HG02840 (cell line): ENCODE data around the gene INPP5A.

Experiments used
- ATAC-seq: cut with Tn5 transposase; IDR thresholded peaks from one replicate; pipeline ENCODE4 v1.9.1; 2021; ENCODE audit warnings: mild to moderate bottlenecking, moderate library complexity, moderate number of reproducible peaks; ENCODE audit not compliant: unreplicated experiment, low FRiP score

Gene INPP5A

DNA sequence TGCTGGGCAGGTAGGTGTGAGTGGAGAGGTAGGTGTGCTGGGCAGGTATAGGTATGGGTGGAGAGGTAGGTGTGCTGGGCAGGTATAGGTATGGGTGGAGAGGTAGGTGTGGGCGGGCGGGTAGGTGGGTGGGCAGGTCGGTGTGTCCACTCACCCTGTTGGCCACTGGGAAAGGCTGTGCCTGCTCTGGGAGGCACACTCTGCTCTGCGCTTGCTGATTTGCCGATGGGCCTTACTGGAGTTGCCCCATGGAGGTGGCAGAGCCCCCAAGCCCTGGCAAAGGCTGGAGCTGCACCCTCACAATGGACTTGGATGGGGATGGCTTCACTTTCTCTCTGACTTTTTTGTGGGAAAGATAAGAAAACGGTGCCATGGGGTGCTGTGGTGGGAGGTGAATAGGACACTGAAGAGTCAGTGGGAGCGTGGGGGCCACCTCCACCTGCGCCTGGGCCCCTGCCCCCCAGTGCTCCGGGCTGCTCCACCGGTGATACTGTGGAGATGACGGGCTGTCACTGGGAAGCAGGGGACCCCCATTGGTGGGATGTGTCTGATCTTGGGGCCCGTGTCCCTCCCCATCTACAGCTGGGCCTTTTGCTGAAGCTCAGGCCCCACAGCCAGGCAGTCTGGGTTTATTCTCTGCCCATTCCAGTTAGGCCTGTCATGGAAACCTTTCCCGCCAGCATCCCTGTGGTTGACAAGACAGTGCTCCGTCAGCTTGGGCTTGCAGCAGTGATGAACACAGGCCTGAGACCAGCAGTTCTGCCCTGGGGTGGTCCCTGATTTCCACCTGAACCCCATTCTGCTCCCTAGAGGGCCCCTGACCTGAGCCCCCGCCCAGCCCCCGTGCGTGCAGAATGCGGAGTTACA, 173.4 kb downstream of the INPP5A start:
- no peak for ATAC-seq

DNA sequence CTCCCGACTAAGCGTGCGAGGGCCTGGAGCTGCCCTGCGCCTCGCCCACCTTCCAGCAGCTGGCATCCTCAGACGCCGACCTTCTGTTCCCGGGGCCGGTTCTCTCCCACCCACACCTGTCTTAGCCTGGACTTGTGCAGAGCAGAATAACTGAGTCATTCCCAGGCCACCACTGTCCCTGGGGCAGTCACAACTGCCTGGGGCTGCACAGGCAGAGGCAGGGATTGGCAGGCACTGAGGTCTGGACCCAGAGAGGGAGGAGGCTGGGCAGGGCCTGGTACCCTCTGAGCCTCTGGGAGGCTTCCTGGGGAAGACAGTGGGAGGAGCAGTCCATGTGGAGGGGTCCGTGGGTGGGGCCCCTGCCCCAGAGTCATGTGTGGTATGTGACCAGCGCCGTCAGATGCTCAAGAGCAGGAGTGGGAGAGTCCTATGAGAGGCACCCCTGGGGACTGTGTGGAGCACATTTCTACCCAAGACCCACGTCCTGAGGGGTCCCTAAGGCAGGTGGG, 174.1 kb downstream of the INPP5A start:
- no peak for ATAC-seq

DNA sequence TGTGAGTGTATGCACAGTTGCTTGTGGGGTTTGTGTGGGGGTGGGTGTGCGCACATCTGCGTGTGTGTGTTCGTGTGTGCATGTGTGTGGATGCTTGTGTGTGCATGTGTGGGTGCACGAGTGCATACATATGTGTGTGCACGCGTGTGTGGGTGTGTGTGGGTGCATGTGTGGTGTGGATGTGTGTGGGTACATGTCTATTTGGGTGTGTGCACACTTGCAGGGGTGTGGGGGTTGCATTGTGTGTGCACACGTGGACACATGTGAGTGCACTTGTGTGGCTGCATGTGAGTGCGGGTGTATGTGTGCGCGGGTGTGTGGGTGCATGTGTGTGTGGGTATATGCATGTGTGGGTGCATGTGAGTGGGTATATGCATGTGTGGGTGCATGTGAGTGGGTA, 174.7 kb downstream of the INPP5A start:
- no peak for ATAC-seq

DNA sequence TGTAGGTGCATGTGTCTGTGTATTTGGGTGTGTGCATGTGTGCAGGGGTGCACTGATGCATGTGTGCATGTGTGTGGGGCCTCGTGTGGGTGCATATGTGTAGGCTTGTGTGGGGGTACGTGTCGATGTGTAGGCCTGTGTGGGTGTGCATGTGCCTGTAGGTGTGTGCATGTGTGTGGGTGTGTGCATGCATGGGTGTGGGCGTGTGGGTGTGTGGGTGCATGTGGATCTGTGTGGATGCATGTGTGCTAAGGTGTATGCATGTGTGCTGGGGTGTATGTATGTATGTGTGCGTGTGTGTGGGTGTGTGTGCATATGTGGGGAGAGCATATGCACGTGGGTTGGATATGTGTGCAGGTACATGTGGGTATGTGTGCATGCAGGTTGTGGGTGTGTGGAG, 175.2 kb downstream of the INPP5A start:
- no peak for ATAC-seq

DNA sequence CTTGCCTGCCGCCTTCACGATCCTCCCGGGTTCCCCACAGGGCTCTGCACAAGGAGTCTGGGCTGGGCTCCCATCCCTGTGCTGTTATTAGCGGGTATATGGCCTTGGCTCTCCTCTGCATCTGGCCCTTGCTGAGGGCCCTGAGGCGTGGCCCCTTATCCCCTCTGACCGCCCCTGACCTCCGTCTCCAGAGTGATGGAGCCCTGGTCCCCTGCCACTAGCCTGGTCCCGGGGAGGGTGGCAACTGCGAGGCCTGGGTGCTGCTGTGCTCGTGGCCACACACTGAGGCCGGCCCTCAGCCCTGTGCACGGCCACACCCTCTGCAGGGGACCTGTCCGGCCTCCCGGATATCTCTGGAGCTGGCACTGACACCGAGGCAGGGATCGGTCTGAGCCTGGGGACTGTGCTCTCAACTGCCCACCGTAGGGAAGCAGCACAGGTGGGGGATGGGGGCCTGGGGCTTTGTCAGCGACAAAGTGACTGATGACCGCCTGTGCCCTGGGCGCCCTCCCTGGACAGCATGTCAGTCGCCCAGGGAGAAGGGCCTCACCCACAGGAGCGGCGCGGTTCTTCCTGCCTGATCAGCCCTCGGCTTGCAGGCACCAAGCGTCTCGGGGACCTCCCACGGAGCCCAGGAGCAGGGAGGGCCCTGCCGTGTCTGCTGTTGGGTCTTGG, 176.0 kb downstream of the INPP5A start:
- no peak for ATAC-seq

DNA sequence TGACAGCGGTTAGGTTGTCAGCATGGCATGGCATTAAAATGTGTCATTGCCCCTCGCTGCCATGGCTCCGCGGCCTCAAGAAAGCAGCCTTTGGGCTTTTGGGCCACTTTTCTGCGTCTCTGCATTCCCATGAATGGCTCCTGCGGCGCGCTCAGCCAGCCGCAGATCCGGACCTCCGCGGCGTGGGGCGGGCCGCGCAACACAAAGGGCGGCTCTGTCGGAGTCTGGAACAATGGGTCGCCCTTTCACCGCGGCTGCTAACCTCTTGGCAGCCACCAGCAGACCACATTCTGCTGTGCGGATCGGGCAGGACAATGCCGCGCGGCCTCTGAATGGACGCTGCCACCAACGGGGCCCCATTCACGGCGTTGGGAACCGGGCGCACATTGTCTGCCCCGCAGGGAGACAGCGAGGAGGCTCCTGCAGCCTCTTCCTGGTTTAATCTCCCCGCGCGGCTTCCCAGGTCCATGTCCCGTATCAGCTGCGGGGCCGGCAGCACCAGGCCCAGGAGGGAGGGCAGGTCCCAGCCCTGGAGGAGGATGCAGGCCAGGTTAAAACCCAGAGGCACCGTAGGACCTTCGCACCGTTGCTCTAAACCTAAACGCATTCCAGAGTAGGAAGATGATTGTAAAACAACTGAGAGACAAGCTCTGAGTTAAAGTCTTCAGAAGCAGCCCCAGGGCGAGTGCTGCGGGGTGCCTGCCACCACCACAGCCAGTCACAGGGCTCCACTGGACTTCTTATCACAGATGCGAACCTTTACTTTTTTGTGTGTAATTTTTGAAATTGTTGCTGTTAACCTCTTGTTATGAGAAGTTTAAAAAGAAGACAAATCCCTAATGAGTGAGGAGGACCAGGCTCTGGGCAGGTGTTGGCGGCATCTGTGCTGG, 176.8 kb downstream of the INPP5A start:
- no peak for ATAC-seq

DNA sequence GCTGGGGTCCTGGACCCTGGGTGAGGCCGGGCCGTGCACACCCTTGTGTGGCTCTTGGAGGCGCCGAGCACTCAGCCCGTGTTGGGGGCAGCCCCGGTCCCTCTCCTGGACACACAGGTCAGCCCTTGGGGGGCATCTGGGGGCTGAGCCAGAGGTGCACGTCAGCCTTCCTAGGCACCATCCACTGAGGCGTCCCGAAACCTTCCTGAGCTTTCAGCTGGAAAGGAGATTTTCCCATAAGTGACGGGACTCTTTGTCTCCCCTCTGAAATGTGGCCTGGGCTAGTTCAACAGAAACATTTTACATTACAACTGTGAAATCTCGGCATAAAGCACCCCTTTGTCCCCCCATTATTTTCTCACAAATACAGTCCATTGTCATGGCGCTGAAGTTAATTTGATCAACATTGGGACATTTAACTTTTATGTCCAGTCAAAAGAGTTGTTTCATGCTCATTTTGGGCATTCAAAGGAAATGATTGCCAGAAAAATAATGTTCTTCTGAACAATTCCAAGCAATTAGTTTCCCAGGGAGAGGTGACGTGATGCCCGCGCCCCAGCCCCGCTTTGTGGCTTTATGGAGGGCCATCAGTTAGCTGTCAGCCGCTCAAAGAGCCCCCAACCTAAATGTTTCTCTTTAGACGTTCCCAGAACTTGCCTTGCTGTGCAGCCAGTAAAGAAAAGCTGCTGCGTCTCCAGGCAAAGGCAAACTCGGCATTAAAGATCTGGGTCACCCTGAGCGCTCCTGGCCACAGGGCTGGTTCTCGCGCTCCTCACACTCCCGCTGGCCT, 177.6 kb downstream of the INPP5A start:
- no peak for ATAC-seq

DNA sequence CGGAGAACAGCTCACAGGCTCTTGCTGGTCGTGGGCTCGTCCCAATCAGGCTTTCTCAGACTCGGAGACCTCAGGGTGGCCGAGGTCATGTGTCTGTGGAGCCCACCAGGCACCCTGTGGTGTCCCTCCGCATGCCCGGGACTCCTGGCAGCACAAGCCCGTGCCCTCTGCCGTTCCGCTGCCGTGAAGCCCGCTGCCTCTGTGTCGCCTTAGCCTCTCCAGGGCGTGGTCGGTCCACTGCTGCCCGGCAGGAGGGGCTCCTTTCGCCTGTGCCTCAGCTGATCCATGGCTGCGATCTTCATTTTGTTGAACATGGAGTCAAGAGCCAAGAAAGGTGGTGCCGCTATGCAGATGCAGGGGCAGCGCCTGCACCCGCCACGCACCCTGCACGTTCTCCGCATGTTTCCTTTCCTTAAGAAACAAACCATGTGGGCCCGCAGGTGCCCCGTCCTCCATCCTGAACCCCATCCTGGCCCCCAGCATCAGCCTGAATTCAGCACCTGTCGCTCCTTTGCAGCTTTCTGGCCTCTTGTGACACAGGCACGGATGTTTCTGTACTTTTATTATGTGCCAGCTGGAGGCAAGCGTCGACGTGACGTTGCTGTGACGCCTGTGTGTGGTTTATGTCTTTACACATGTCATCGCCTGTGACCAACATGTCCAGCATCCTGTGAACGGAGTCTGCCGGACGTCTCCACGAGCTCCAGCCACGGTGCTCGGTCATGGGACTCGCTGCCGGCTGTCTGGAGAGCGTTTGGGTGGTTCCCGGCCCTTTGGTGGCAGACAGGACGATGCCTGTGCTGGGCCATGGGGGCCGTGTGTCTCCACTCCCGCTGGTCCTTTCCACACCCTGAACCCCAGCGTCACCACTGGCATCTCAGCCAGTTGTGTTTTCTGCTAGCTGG, 178.4 kb downstream of the INPP5A start:
- ATAC-seq: no peak

DNA sequence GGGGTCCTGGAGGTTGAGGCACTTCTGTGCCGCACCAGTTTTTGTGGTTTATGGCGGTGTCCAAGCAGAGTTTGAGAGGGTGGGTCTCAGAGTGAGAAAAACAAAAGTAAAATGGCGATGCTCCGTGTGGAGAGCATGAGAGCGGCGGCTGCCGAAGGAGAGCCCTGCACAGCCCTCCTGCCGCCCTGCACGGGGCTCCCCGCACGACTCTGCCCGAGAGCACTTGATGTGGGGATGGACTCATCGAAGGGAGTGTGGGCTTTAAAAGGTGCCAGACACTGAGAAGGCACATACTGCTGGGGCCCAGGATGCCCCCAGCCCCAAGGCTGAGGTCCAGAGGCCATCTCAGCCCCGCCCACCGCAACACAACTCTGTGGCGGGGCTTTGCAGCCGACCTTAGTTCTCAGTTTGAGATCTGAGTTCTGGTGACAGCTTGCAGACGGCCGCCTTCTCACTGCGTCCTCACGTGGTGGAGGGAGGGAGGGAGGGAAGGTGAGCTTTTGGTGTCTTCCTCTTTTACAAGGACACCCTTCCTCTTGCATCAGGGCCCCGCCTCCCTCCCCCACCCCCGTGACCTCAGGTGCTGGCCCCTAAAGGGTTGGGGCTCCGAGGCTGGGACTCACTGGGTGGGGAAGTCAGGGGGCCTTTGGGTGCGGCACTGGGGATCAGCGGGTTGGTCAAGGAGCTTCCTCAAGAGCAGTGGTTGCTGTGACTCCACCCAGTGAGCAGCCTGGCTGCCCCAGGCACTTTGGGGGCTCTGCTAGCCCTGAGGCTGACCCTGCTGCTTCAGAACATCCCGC, 179.3 kb downstream of the INPP5A start:
- ATAC-seq: no peak

DNA sequence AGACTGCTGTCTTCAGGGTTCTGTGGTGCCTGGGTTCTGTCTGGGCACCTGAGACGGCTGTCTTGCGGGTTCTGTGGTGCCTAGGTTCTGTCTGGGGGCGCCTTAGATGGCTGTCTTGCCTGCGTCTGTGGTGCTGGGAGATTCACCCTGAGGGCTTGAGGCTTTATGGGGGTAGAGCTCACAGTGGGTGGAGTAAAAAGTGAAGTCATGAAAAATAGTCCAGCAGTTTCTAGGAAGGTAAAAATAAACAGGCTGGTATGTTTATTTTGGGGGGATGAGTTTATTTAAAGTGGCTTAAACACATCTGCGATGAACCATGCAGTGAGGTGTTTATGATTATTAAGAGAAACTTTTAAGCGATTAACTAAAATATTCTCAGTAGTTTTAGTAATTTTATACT, 184.1 kb downstream of the INPP5A start:
- ATAC-seq: no peak

DNA sequence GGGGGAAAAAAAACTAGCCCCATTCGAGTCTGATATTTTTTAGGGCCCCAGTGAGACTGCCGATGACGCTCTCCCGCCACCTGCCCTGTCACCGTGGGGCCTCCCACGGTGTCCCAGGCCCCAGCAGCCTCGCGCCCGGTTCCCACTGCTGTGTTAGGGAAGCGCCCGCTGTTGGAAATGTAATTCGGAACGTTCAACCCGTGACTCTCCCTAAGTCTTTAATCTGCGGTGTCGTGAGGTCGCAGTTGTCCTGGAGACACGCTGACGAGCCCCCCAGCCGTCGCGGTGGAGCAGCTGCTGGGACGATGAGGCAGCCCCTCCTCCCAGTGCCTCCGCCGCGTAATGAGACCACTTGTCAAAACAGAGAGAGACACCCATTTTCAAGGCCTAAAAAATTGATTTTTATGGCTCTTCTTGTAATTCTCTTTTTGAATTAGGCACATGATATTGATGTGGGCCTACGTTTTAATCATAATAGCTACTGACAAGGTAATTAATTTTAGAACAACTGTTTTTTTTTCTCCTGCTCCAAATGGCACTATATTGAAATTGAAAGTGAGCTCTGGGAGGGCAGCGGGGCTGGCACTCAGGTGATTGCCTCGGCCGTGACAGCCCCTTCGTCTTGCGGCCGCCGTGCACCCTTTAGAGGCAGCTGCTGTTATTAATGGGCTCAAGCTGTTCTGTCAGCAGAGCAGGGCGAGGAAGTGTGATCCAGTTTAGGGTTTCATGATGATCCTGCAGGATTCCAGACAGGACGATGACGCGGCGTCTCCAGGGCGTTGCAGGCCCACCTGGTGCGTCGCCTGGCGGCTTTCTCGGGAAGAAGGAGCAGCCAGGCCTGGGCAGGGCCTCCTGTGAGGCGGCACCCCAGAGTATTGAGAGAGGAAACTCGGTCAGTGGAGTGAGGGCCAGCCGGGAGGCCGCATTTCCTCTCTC, 185.1 kb downstream of the INPP5A start:
- ATAC-seq: no peak

DNA sequence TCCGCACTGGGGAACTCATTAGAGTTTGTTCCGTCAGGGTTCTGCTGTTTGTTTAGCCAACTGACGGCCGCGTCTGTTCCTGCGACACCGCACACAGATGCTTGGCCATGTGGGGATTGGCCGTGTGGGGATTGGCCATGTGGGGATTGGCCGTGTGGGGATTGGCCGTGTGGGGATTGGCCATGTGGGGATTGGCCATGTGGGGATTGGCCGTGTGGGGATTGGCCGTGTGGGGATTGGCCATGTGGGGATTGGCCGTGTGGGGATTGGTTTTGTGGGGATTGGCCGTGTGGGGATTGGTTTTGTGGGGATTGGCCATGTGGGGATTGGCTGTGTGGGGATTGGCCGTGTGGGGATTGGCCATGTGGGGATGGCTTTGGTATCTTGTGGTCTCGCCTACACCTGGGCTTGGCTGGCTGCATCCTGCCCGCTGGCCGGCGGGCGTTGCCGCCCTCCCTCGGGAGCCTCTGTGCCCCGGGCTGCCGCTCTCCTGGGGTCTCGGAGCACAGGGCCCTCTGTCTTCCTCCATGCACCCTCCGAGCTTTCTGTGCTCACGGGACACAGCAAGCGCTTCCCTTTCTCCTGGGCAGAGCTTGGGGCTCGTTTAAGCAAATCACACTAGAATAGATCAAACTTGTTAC, 185.9 kb downstream of the INPP5A start:
- ATAC-seq: no peak

DNA sequence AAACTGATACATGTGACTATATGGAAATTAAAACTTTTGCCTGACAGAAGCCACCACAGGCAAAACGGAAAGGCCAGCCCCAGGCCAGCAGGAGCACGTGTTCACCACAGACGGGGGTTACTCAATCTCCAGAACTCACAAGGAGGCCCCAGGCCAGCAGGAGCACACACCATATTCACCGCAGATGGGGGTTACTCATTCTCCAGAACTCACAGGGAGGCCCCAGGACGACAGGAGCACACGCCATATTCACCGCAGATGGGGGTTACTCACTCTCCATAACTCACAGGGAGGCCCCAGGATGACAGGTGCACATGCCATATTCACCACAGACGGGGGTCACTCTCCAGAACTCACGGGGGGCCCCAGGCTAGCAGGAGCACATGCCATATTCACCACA, 186.9 kb downstream of the INPP5A start:
- no peak for ATAC-seq

DNA sequence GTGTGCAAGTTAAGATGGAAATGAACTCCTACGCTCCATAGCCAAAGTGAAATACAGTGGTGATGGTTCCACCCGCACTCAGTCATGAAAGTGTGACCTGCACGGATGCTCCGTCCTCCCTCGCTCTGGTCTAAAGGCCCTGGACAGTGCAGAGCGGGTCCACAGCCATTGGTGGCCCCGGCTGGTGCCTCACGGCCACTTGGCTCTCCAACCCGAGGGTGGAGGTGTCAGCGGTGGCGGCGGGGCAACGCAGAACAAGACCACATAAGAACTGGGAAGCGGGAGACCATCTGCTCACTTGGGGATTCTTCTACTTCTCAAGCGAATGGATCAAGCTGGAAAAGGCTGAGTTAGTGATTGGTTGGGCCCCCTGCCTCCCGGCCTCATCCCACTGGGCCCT, 187.6 kb downstream of the INPP5A start:
- no peak for ATAC-seq

DNA sequence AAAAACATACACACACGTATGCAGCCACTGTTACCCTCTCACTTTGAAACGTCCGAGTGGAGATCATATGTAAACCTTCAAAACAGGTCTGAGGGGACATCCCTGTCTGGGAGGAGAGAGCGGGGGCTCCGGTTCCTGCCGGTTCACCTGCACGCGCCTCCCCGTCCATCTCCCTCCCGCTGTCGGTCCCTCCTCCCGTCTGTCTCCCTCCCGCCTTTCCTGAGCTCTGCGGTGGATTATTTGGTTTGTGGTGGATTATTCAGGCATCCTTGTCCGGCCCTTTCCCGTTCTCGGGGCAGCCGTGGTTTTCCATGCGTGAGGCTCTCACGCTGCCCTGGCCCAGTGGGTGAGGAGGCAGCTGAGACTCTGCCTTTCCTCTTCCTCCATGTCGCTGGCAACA, 188.6 kb downstream of the INPP5A start:
- no peak for ATAC-seq

DNA sequence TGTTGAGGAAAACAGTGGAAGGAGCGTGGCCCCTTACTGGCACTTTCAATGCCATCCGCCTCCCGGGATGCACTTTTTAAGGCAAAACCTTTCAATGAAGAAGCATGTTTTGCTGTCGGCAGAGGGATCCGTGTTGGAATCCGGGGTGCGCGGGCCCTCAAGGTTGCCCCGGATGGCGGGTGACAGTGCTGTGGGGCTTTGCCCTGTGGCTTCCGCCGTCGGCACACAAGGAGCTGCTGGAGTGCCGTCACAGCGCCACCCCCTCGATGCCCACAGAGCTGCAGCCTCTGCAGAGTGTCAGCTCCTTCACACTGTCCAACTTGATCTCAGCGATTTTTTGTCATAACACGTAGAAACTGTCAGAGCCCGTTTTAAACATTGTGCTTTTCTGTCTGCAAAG, 189.4 kb downstream of the INPP5A start:
- no peak for ATAC-seq

DNA sequence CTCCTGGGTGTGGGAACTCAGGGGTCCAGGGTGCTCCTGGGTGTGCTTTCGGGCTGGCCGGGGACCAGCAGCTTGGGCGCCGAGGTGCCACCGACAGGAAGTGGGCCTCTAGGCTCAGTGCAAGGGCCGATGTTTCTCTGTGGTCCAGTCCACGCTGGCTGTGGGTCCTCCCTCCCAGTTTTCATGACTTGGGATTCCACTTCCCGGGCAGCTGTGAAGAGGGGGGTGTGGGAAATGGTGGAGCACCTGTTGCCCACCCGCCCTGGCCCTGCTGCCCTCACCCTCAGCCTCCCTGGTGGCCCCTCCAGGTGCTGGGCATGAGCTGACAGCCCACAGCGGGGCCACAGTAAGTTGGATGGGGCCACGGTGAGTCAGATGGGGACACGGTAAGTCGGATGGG, 189.8 kb downstream of the INPP5A start:
- no peak for ATAC-seq
